HG03095 (cell line): ENCODE results near the gene DPCD.

ENCODE experiments used
- ATAC-seq: cut with Tn5 transposase; IDR thresholded peaks from one replicate; pipeline ENCODE4 v1.9.1; 2021; ENCODE audit warnings: moderate library complexity; ENCODE audit not compliant: unreplicated experiment

Gene DPCD

DNA sequence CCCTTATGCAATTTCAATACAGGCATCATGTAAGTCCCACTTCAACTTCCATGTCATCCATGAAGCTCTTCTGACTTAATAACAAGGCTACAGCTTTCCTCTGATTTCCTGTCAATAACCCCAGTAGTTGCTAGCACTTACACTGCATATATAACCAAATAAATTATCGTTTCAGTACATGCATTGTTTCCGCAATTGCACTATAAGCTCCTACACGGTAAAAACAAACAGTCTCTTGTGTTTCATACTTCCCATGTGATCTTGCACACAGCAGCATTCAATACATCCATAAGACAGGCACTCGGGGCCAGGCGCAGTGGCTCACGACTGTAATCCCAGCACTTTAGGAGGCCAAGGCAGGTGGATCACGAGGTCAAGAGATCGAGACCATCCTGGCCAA, 65.4 kb downstream of the DPCD start:
- ATAC-seq = no peak

- ATAC-seq = no peak
Measured at GRCh38 chr10:101655570-101655969, 67.4 kb downstream of the DPCD start.

GRCh38 chr10:101656890-101657289, 68.8 kb downstream of the DPCD start:
- no peak for ATAC-seq

DNA sequence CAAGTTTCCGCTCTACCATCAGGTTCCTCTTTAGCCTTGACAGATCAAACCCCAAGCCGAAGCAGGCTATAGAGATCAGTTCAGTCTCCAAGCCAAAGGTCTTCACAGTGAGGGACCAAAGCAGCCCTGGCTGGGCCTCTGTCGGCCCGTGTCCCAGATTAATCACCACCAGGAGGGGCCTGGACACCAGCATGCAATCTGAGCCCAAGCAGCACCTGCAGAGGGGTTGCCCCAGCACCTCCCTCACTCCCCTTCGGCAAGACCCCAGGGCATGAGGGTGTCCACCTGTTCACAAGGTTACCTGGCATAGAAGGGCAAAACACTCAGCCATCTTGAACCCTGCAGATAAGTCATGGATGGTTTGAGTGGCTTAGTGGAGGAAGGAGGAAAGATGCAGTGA, 70.9 kb downstream of the DPCD start:
- ATAC-seq = no peak
